Prostate gland (tissue), 2 donors: Measurements from ENCODE around the gene ROBO1. TPM values are rescaled to one million over a fixed set of nuclear protein-coding genes. Genes with fewer than 3 reads are reported as not detected.

Source experiments
- DNase-seq: peaks from one replicate; pipeline ENCODE4 v3.0.0-alpha.2; 2019; ENCODE audit warnings: low spot score
- H3K27ac ChIP-seq, 2 donors: fragments of 200-600 bp; sonication (generic); 2 replicates each; pipeline ENCODE4 v1.5.1; 2017 to 2019
- H3K27me3 ChIP-seq: fragments of 200-600 bp; sonication (generic); replicated peaks from 2 replicates; pipeline ENCODE4 v1.5.1; 2019; ENCODE audit not compliant: insufficient read depth
- H3K36me3 ChIP-seq, 2 donors: fragments of 200-600 bp; sonication (generic); 1 replicate in 1 of 2; 2 replicates in 1 of 2; pipeline versions ENCODE4 v1.5.1 to v1.8.1; 2017 to 2019
- H3K4me1 ChIP-seq: fragments of 200-600 bp; sonication (generic); replicated peaks from 2 replicates; pipeline ENCODE4 v1.5.1; 2019
- H3K4me3 ChIP-seq, 2 donors: fragments of 200-600 bp; sonication (generic); 2 replicates each; pipeline ENCODE4 v1.5.1; 2017 to 2019
- H3K9me3 ChIP-seq: fragments of 200-600 bp; sonication (generic); 2 replicates; pipeline ENCODE4 v1.5.1; 2017
- POLR2A ChIP-seq: fragments of 450-650 bp; IDR thresholded peaks from one replicate; pipeline ENCODE4 v1.6.1; 2016; ENCODE audit warnings: antibody characterized with exemption, mild to moderate bottlenecking
- POLR2AphosphoS5 ChIP-seq: sonication (generic); formaldehyde crosslinking; IDR thresholded peaks from one replicate; pipeline ENCODE4 v1.6.1; 2017; ENCODE audit warnings: antibody characterized with exemption
- WGBS: methylation state at CpG from one replicate; pipeline ENCODE4 v1.1.5; 2018; 5-methylcytosine and 5-hydroxymethylcytosine counted together
- intact Hi-C: fragments of 100-400 bp; cut with DNase I; formaldehyde crosslinking; loops from one replicate; pipeline ENCODE4 v1.14.2; 2022
- total RNA-seq, 2 donors: library from RNA; depleted of rRNA; stranded (reverse); fragments of >200 nt; gene quantifications; one replicate each; pipeline ENCODE4 v1.1.0, GENCODE V29; 2016
- TF ChIP-seq, protein P1 (sequence below), 4 experiments: fragments of 200-600 bp in 2 of 4; fragments of 450-650 bp in 2 of 4; sonication (generic) in 2 of 4; IDR thresholded peaks; 1 replicate in 3 of 4; 2 replicates in 1 of 4; pipeline ENCODE4 v1.5.1; 2016 to 2019; ENCODE audit warnings: antibody characterized with exemption in 4 of 4, mild to moderate bottlenecking in 2 of 4, moderate library complexity in 2 of 4

Gene ROBO1
- total RNA-seq, 2 donors from 2014 or later: 37.6 to 50.8 TPM

GRCh38 chr3:78825858-78826215, 942.0 kb downstream of the ROBO1 start:
- Histone ChIP-seq H3K4me3 (no peak overlapping the region), H3K4me1 (no peaks in the 10 kb centered on the region), H3K27ac (no peak overlapping the region), H3K9me3 (no peaks in the 10 kb centered on the region), H3K27me3 (no peaks in the 10 kb centered on the region), H3K36me3 (no peaks in the 10 kb centered on the region)
- TF ChIP-seq, protein P1, sequence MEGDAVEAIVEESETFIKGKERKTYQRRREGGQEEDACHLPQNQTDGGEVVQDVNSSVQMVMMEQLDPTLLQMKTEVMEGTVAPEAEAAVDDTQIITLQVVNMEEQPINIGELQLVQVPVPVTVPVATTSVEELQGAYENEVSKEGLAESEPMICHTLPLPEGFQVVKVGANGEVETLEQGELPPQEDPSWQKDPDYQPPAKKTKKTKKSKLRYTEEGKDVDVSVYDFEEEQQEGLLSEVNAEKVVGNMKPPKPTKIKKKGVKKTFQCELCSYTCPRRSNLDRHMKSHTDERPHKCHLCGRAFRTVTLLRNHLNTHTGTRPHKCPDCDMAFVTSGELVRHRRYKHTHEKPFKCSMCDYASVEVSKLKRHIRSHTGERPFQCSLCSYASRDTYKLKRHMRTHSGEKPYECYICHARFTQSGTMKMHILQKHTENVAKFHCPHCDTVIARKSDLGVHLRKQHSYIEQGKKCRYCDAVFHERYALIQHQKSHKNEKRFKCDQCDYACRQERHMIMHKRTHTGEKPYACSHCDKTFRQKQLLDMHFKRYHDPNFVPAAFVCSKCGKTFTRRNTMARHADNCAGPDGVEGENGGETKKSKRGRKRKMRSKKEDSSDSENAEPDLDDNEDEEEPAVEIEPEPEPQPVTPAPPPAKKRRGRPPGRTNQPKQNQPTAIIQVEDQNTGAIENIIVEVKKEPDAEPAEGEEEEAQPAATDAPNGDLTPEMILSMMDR (IDR thresholded peaks at IDR 0.05): no peak
- no peak for TF ChIP-seq POLR2AphosphoS5
- no peak for TF ChIP-seq POLR2A
- DNase-seq: no peak
- intact Hi-C loops: no loop called here

- TF ChIP-seq, protein P1 (IDR thresholded peaks at IDR 0.05): no peak
- TF ChIP-seq POLR2A: no peak
- TF ChIP-seq POLR2AphosphoS5: no peak
- Histone ChIP-seq H3K36me3 (no peaks in the 10 kb centered on the region), H3K9me3 (no peaks in the 10 kb centered on the region), H3K27ac (no peak overlapping the region), H3K4me1 (no peaks in the 10 kb centered on the region), H3K4me3 (no peak overlapping the region), H3K27me3 (no peaks in the 10 kb centered on the region)
- DNase-seq: no peak
- WGBS: 71% methylated on average over 5 of the region's 5 CpGs
- intact Hi-C loops: no loop called here
These were observed 942.5 kb downstream of the ROBO1 start for GRCh38 chr3:78825118-78825857.

- intact Hi-C loops: no loop called here
- peak; percentile 8 for DNase-seq
- no peaks in the 10 kb centered on the region for H3K4me1 ChIP-seq
- no peak overlapping the region for H3K27ac ChIP-seq
- H3K9me3 ChIP-seq: no peaks in the 10 kb centered on the region
- H3K27me3 ChIP-seq: no peaks in the 10 kb centered on the region
- peak; percentile 44 for TF ChIP-seq POLR2AphosphoS5
- TF ChIP-seq, protein P1 (IDR thresholded peaks at IDR 0.05): no peak
- no peak for TF ChIP-seq POLR2A
- no peaks in the 10 kb centered on the region for H3K36me3 ChIP-seq
- H3K4me3 ChIP-seq: no peak overlapping the region
- 51% methylated on average over 1 of the region's 1 CpG for WGBS
These were observed 943.9 kb downstream of the ROBO1 start for GRCh38 chr3:78823859-78824258.

DNA sequence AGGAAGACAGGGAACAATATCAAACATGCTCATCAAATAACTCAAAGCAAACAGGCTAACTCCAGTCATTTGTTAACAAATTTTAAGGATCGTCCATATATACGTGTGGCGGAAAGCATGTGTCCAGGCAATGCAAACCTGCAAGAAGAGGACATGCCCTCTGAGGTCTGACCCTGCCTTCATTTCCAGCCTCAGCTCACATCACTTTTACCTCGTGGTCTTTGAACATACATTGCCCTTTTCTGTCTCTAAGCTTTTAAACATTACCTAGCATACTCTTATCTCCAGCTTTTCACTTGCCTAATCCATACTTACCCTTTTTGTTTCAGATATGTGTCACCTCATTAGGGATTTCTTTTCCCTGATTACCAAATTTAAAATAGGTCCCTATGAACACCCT, 944.4 kb downstream of the ROBO1 start:
- no peaks in the 10 kb centered on the region for H3K27me3 ChIP-seq
- 65% methylated on average over 4 of the region's 4 CpGs for WGBS
- intact Hi-C loops: no loop called here
- H3K9me3 ChIP-seq: no peaks in the 10 kb centered on the region
- H3K36me3 ChIP-seq: no peaks in the 10 kb centered on the region
- H3K4me3 ChIP-seq: no peak overlapping the region
- no peaks in the 10 kb centered on the region for H3K4me1 ChIP-seq
- no peak overlapping the region for H3K27ac ChIP-seq
- DNase-seq: no peak
- TF ChIP-seq, protein P1 (IDR thresholded peaks at IDR 0.05): no peak
- TF ChIP-seq POLR2AphosphoS5 (no peak), POLR2A (no peak)

- H3K27me3 ChIP-seq: no peaks in the 10 kb centered on the region
- no peak overlapping the region for H3K27ac ChIP-seq
- H3K36me3 ChIP-seq: no peaks in the 10 kb centered on the region
- no peaks in the 10 kb centered on the region for H3K4me1 ChIP-seq
- DNase-seq: no peak
- no peak for TF ChIP-seq POLR2A
- TF ChIP-seq, protein P1 (IDR thresholded peaks at IDR 0.05): no peak
- TF ChIP-seq POLR2AphosphoS5: no peak
- H3K9me3 ChIP-seq: no peaks in the 10 kb centered on the region
- no peak overlapping the region for H3K4me3 ChIP-seq
- intact Hi-C loops: no loop called here
These were observed 945.1 kb downstream of the ROBO1 start for GRCh38 chr3:78822726-78823125.
